K562 (cell line): ENCODE results near the gene ITGB6.

Experiments used
- ATF7 ChIP-seq: fragments of 450-650 bp; IDR thresholded peaks from 2 replicates; pipeline ENCODE4 v1.7.1; 2014; ENCODE audit warnings: mild to moderate bottlenecking, moderate library complexity
- BHLHE40 ChIP-seq: IDR thresholded peaks from 2 replicates; pipeline ENCODE4 v1.6.1; 2011; ENCODE audit warnings: low read length, improper control_type of control experiment
- CREBBP ChIP-seq: IDR thresholded peaks from one replicate; pipeline ENCODE4 v1.6.1; 2012; ENCODE audit warnings: low read depth, mild to moderate bottlenecking, control low read depth, inconsistent platforms, low read length
- FOXM1 ChIP-seq, 2 experiments: fragments of 450-650 bp in 1 of 2; sonication (generic) in 1 of 2; formaldehyde crosslinking in 1 of 2; IDR thresholded peaks; 2 replicates each; pipeline versions ENCODE4 v1.6.1 to v1.9.0; 2017 to 2022; ENCODE audit warnings: low read depth in 2 of 2, mild to moderate bottlenecking in 2 of 2, missing genetic modification reagents in 1 of 2, moderate library complexity in 1 of 2
- HEY1 ChIP-seq: fragments of 250-450 bp; sonication (Bioruptor Pico); IDR thresholded peaks from 2 replicates; pipeline ENCODE4 v1.5.0; 2020; ENCODE audit warnings: mild to moderate bottlenecking, moderate library complexity, borderline replicate concordance
- MAZ ChIP-seq, 2 experiments: fragments of 450-650 bp in 1 of 2; sonication (generic) in 1 of 2; formaldehyde crosslinking; IDR thresholded peaks in 1 of 2; conservative IDR thresholded peaks in 1 of 2; 2 replicates each; pipeline versions ENCODE4 v1.4.0 to v1.5.0; 2020; ENCODE audit warnings: mild to moderate bottlenecking in 1 of 2, missing genetic modification reagents in 1 of 2
- MYC ChIP-seq, 2 experiments: fragments of 250-450 bp in 1 of 2; sonication (Bioruptor Pico) in 1 of 2; IDR thresholded peaks; 2 replicates each; pipeline versions ENCODE4 v1.5.1 to v1.6.1; 2012 to 2021; ENCODE audit warnings: low read depth in 2 of 2, borderline replicate concordance in 1 of 2, improper control_type of control experiment in 1 of 2, low read length in 1 of 2, mild to moderate bottlenecking in 1 of 2, moderate library complexity in 1 of 2
- ZFP36 ChIP-seq: fragments of 150-350 bp; IDR thresholded peaks from 2 replicates; pipeline ENCODE4 v1.6.1; 2018; ENCODE audit warnings: low read length, low read depth; ENCODE audit not compliant: partially characterized antibody
- ZNF212 ChIP-seq: fragments of 450-650 bp; formaldehyde crosslinking; IDR thresholded peaks from 2 replicates; pipeline ENCODE4 v1.4.0; 2020; ENCODE audit warnings: mild to moderate bottlenecking
- TF ChIP-seq, protein P1 (sequence below): fragments of 450-650 bp; IDR thresholded peaks from 2 replicates; pipeline ENCODE4 v1.6.1; 2017; ENCODE audit warnings: antibody characterized with exemption, mild to moderate bottlenecking
- TF ChIP-seq, protein P2 (sequence below): fragments of 150-350 bp; conservative IDR thresholded peaks from 2 replicates; pipeline ENCODE4 v1.6.1; 2014; ENCODE audit warnings: low read length
- TF ChIP-seq, protein P3 (sequence below): sonication (generic); formaldehyde crosslinking; IDR thresholded peaks from 2 replicates; pipeline ENCODE4 v1.8.1; 2023; ENCODE audit warnings: mild to moderate bottlenecking, missing genetic modification reagents, moderate library complexity
- TF ChIP-seq, protein P4 (sequence below), 2 experiments: fragments of 450-650 bp in 1 of 2; IDR thresholded peaks; 2 replicates each; pipeline ENCODE4 v1.6.1; 2011 to 2017; ENCODE audit warnings: low read depth in 2 of 2, antibody characterized with exemption in 1 of 2, borderline replicate concordance in 1 of 2, low read length in 1 of 2, mild to moderate bottlenecking in 1 of 2, mixed read lengths in 1 of 2; ENCODE audit not compliant: control insufficient read depth in 1 of 2

DNA sequence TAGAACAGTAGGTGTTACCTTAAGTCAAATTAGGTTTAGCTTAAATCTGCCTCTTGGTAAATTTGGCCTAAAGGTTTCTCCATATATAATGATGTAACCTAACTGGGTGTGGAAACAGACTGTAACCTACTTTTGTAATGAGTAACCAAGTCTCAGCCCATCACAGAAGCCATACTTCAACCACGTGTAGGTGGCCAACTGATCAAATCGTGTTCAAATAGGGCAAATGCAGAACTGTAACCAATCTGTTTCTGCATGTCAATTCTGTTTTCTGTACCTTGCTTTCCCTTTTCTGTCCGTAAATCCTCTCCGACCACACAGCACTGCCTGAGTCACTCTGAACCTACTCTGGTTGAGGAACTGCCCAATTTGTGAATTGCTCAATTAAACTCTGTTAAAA, 103.7 kb downstream of the ITGB6 start:
- TF ChIP-seq CREBBP (no peak), FOXM1 (IDR thresholded peaks at IDR 0.05; ENCODE audit: low read depth) (no peak), FOXM1 (CRISPR knock-in tag; IDR thresholded peaks at IDR 0.05; ENCODE audit: low read depth) (no peak), ZFP36 (no peak), ZNF212 (no peak), MYC (IDR thresholded peaks at IDR 0.05; ENCODE audit: low read depth, low read length) (no peak), MYC (CRISPR knock-in tag; IDR thresholded peaks at IDR 0.05; ENCODE audit: borderline replicate concordance, low read depth) (no peak), MAZ (CRISPR knock-in tag; conservative IDR thresholded peaks at IDR 0.05 in 1 of 2, IDR thresholded peaks at IDR 0.05 in 1 of 2) (no peak), BHLHE40 (no peak), HEY1 (CRISPR knock-in tag) (no peak), ATF7 (no peak)
- TF ChIP-seq, protein P1, sequence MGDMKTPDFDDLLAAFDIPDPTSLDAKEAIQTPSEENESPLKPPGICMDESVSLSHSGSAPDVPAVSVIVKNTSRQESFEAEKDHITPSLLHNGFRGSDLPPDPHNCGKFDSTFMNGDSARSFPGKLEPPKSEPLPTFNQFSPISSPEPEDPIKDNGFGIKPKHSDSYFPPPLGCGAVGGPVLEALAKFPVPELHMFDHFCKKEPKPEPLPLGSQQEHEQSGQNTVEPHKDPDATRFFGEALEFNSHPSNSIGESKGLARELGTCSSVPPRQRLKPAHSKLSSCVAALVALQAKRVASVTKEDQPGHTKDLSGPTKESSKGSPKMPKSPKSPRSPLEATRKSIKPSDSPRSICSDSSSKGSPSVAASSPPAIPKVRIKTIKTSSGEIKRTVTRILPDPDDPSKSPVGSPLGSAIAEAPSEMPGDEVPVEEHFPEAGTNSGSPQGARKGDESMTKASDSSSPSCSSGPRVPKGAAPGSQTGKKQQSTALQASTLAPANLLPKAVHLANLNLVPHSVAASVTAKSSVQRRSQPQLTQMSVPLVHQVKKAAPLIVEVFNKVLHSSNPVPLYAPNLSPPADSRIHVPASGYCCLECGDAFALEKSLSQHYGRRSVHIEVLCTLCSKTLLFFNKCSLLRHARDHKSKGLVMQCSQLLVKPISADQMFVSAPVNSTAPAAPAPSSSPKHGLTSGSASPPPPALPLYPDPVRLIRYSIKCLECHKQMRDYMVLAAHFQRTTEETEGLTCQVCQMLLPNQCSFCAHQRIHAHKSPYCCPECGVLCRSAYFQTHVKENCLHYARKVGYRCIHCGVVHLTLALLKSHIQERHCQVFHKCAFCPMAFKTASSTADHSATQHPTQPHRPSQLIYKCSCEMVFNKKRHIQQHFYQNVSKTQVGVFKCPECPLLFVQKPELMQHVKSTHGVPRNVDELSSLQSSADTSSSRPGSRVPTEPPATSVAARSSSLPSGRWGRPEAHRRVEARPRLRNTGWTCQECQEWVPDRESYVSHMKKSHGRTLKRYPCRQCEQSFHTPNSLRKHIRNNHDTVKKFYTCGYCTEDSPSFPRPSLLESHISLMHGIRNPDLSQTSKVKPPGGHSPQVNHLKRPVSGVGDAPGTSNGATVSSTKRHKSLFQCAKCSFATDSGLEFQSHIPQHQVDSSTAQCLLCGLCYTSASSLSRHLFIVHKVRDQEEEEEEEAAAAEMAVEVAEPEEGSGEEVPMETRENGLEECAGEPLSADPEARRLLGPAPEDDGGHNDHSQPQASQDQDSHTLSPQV: no peak
- TF ChIP-seq, protein P2, sequence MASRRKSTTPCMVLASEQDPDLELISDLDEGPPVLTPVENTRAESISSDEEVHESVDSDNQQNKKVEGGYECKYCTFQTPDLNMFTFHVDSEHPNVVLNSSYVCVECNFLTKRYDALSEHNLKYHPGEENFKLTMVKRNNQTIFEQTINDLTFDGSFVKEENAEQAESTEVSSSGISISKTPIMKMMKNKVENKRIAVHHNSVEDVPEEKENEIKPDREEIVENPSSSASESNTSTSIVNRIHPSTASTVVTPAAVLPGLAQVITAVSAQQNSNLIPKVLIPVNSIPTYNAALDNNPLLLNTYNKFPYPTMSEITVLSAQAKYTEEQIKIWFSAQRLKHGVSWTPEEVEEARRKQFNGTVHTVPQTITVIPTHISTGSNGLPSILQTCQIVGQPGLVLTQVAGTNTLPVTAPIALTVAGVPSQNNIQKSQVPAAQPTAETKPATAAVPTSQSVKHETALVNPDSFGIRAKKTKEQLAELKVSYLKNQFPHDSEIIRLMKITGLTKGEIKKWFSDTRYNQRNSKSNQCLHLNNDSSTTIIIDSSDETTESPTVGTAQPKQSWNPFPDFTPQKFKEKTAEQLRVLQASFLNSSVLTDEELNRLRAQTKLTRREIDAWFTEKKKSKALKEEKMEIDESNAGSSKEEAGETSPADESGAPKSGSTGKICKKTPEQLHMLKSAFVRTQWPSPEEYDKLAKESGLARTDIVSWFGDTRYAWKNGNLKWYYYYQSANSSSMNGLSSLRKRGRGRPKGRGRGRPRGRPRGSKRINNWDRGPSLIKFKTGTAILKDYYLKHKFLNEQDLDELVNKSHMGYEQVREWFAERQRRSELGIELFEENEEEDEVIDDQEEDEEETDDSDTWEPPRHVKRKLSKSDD: no peak
- TF ChIP-seq, protein P3, sequence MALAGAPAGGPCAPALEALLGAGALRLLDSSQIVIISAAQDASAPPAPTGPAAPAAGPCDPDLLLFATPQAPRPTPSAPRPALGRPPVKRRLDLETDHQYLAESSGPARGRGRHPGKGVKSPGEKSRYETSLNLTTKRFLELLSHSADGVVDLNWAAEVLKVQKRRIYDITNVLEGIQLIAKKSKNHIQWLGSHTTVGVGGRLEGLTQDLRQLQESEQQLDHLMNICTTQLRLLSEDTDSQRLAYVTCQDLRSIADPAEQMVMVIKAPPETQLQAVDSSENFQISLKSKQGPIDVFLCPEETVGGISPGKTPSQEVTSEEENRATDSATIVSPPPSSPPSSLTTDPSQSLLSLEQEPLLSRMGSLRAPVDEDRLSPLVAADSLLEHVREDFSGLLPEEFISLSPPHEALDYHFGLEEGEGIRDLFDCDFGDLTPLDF: no peak
- TF ChIP-seq, protein P4, sequence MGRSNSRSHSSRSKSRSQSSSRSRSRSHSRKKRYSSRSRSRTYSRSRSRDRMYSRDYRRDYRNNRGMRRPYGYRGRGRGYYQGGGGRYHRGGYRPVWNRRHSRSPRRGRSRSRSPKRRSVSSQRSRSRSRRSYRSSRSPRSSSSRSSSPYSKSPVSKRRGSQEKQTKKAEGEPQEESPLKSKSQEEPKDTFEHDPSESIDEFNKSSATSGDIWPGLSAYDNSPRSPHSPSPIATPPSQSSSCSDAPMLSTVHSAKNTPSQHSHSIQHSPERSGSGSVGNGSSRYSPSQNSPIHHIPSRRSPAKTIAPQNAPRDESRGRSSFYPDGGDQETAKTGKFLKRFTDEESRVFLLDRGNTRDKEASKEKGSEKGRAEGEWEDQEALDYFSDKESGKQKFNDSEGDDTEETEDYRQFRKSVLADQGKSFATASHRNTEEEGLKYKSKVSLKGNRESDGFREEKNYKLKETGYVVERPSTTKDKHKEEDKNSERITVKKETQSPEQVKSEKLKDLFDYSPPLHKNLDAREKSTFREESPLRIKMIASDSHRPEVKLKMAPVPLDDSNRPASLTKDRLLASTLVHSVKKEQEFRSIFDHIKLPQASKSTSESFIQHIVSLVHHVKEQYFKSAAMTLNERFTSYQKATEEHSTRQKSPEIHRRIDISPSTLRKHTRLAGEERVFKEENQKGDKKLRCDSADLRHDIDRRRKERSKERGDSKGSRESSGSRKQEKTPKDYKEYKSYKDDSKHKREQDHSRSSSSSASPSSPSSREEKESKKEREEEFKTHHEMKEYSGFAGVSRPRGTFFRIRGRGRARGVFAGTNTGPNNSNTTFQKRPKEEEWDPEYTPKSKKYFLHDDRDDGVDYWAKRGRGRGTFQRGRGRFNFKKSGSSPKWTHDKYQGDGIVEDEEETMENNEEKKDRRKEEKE (IDR thresholded peaks at IDR 0.05; ENCODE audit: borderline replicate concordance in 1 of 2, control insufficient read depth in 1 of 2, low read depth in 2 of 2, low read length in 1 of 2): no peak
